Mononuclear cell (primary cell): ENCODE measurements around the gene ELFN1. TPM values are rescaled to one million over a fixed set of nuclear protein-coding genes. Genes with fewer than 3 reads are reported as not detected.

Experiments used
- H3K27me3 ChIP-seq: 2 replicates; pipeline ENCODE4 v1.6.0; 2011; ENCODE audit warnings: low read length, control low read depth; ENCODE audit not compliant: insufficient read depth
- H3K4me1 ChIP-seq: 2 replicates; pipeline ENCODE4 v1.5.1; 2011; ENCODE audit warnings: mild to moderate bottlenecking, low read length, control low read depth; ENCODE audit not compliant: insufficient read depth
- H3K4me3 ChIP-seq: 2 replicates; pipeline ENCODE4 v1.5.1; 2011; ENCODE audit warnings: mild to moderate bottlenecking, low read length, moderate library complexity
- H3K9me3 ChIP-seq: 2 replicates; pipeline ENCODE4 v1.5.1; 2011; ENCODE audit warnings: low read depth, mild to moderate bottlenecking, control low read depth, low read length
- total RNA-seq: library from RNA; depleted of rRNA; stranded (reverse); fragments of >200 nt; gene quantifications from one replicate; pipeline ENCODE4 v1.2.3, GENCODE V29; 2012

Gene ELFN1
- total RNA-seq, 1 donor, result under 0.01 TPM

DNA sequence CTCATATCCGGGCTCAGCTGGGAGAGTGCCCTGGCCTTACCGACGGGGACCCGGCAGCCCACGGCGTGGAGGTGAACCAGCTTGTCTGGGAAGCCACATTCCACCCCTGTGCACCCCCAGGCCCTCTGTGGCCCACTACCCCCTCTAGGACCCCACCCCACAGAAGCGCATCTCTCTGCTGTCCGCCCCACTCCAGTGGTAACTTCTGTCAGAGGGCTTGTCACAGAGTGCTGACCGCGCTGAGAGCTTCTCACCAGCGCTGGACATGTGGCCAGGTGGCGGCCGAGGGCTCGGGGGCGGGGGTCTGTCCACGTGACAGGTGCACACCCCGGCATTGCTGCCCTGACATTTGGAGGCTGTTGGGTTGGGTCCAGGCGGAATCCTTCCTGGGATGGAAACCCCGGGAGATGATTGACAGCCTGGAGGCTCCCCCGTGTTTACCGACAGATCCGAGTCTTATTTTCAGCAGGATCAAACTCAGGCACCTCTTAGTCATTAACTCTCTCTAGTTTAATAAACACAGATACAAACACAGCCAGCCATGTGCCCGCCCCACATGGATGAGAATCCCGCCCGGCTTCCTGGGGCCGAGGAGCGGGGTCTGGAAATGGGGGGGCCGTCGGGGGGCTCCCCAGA lies 5.1 kb downstream of the ELFN1 start:
- no peak overlapping the region for H3K4me3 ChIP-seq
- H3K27me3 ChIP-seq, result peaks cover 9% of the 10 kb centered on the region
- H3K4me1 ChIP-seq, result no peaks in the 10 kb centered on the region
- no peaks in the 10 kb centered on the region for H3K9me3 ChIP-seq

DNA sequence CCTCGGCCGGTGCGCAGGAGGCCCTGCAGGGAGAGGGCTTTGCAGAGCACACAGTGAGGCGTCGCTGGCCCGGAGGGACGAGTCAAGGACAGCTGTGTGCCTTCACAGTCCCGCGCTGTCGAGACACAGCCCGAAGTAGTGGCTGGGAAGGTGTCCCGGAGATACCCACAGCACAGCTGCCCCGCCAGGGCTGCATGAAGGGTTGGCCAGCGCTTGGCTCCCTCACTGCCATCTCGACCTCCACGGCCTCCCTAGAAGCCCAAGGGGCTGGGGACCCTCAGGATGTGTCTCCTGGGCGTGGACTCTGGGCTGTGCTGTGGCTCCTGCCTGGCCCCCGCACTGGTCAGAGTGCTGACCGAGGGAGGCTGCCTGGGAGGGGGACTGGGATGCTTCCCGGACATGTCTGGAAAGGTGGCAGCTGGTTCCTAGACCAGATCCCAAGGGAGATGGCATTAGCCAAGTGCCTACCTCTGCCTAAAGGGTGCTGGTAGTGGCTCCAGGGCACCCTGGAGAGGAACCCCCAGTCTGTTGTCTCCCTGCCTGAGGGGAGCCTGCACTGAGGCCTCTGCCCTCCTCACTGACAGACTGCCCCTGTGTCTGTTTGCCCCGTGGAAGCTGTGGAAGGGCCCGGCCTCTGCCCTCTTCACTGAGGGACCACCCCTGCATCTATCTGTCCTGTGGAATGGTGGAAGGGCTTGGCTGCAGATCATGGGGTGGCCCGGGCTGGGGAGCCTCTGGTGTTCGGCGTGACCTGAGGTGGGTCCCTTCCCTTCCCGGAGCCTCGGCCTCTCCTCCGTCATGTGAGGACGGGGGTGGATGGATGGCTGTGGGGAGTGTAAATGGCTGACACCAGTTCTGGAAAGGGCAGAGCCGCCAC lies 5.8 kb downstream of the ELFN1 start:
- Histone ChIP-seq H3K9me3 (no peaks in the 10 kb centered on the region), H3K27me3 (peaks cover 9% of the 10 kb centered on the region), H3K4me3 (no peak overlapping the region), H3K4me1 (no peaks in the 10 kb centered on the region)

DNA sequence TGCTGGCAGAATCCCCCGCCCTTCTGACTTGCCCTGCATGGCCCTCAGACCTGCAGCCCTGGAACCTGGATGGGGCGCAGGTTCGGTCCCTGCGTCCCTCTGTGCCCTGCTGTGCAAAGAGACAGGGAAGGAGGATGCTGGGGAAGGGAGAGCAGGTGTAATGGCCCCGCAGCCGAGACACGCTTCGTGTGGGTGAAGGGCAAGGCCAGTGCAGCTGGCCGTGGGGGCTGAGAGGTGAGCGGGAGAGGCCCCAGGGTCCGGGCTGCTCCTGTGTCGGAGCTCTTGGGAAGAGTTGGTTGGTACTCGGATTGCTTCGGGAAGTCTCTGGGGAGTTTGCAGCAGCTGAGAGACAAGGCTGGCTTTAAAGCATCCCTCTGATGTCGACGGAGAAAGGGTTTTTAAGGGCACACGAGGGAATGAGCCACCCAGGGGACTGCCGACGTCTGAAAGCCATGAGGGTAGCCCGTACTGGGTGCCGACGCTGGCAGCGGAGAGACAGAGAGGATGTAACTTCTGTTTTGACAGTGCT lies 6.5 kb downstream of the ELFN1 start:
- H3K27me3 ChIP-seq, result peaks cover 2% of the 10 kb centered on the region
- no peak overlapping the region for H3K4me3 ChIP-seq
- H3K4me1 ChIP-seq, result no peaks in the 10 kb centered on the region
- H3K9me3 ChIP-seq, result no peaks in the 10 kb centered on the region

- H3K4me1 ChIP-seq, result no peaks in the 10 kb centered on the region
- no peaks in the 10 kb centered on the region for H3K9me3 ChIP-seq
- H3K27me3 ChIP-seq, result no peaks in the 10 kb centered on the region
- no peak overlapping the region for H3K4me3 ChIP-seq
Observed at GRCh38 chr7:1677206-1678080, 7.4 kb downstream of the ELFN1 start.

- Histone ChIP-seq H3K4me3 (no peak overlapping the region), H3K27me3 (peaks cover 3% of the 10 kb centered on the region), H3K9me3 (no peaks in the 10 kb centered on the region), H3K4me1 (no peaks in the 10 kb centered on the region)
Observed at GRCh38 chr7:1678081-1678543, 8.0 kb downstream of the ELFN1 start.

DNA sequence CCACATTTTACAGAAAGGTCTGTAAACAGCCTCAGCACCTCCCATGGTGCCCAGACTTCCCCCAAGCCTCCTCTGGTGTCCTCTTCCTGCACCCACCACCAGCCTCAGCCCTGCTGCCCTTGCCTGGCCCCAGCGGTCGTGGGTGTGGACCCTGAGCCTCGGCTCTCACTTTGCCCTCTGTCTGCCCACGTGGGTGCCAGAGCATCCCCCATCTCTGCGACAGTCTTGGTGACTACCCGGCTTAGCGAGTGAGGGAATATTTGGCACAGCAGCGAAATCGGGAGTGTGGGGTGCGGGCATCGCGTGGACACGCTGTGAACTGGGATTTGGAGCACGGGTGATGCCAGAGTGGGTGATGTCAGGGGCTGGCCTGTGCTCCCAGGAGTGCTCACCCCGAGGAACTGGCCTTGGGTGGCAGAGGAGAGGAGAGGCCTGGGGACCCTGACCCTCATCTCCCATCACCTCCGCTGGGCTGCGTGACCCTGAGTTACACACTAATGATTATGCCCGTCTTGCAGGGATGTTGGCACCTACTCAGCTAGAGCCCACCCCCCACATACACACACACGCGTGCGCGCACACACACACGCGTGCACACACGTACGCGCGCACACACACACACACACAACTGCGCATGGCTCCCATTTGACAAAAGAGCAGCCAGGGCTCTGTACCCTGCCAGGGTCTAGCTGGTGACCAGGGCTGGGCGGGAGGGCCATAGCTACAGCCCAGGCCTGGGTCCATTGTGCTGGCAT lies 8.7 kb downstream of the ELFN1 start:
- peaks cover 3% of the 10 kb centered on the region for H3K27me3 ChIP-seq
- no peaks in the 10 kb centered on the region for H3K4me1 ChIP-seq
- no peak overlapping the region for H3K4me3 ChIP-seq
- no peaks in the 10 kb centered on the region for H3K9me3 ChIP-seq

GRCh38 chr7:1679326-1679965 lies 9.4 kb downstream of the ELFN1 start:
- Histone ChIP-seq H3K27me3 (peaks cover 3% of the 10 kb centered on the region), H3K4me1 (no peaks in the 10 kb centered on the region), H3K9me3 (peaks cover 6% of the 10 kb centered on the region), H3K4me3 (no peak overlapping the region)

DNA sequence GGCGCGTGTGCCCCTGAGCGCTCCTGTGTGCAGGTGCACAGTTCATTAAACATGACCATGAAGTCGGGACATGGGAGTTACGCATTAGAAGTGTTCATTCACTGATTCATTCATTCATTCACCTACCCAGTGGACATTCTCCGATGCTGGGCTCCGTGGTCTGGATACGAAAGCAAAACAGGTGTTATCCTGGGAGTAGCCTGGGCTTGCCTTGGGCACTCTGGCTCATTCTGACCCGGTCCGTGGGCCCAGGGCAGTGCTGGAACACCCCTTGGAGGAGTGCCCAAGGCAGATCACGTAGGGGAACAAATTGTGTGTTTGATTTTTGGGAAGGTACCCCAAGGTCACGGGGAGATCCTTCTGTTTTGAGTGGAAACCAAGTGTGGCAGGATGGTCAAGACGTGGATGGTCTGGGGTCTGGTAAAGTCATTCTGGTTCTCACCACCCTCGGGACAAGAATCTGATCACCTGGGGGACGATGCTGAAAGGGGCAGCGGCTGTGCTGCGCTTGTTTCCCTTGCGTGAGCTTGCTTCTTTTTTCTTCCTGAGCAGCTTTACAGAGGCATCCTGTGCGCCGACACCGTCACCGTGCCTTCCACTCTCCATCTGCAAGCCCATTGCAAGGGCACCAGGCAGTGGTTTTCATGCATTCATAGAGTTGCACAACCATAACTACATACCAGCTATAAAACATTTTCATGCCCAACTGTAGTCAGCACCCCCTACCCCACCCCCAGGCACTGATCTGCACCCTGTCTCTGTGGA lies 10.1 kb downstream of the ELFN1 start:
- H3K27me3 ChIP-seq, result peaks cover 7% of the 10 kb centered on the region
- H3K9me3 ChIP-seq, result peaks cover 13% of the 10 kb centered on the region
- H3K4me1 ChIP-seq, result no peaks in the 10 kb centered on the region
- H3K4me3 ChIP-seq, result no peak overlapping the region

- Histone ChIP-seq H3K9me3 (peaks cover 16% of the 10 kb centered on the region), H3K4me3 (no peak overlapping the region), H3K4me1 (no peaks in the 10 kb centered on the region), H3K27me3 (peaks cover 8% of the 10 kb centered on the region)
Observed at GRCh38 chr7:1681581-1681980, 11.5 kb downstream of the ELFN1 start.

- H3K27me3 ChIP-seq, result peaks cover 10% of the 10 kb centered on the region
- peaks cover 16% of the 10 kb centered on the region for H3K9me3 ChIP-seq
- H3K4me3 ChIP-seq, result no peak overlapping the region
- H3K4me1 ChIP-seq, result no peaks in the 10 kb centered on the region
Observed at GRCh38 chr7:1685000-1685624, 15.0 kb downstream of the ELFN1 start.

DNA sequence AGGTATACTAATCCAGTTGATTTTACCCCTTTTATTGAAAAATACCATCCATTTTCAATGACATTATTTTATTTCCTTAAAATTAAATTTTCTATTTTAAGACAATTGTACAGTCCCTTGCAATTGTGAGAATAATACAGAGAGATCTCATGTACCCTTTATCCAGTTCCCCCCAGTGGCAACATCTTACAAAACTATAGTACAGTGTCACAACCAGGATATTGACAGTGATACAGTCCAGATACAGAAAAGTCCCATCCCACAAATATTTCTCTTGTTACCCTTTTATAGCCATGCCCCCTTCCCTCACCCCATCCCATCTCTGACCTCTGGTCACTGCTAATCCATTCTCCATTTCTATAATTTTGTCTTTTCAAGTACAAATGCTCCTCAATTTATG lies 18.5 kb downstream of the ELFN1 start:
- H3K9me3 ChIP-seq, result peaks cover 16% of the 10 kb centered on the region
- H3K4me3 ChIP-seq, result no peak overlapping the region
- peaks cover 8% of the 10 kb centered on the region for H3K27me3 ChIP-seq
- no peaks in the 10 kb centered on the region for H3K4me1 ChIP-seq

DNA sequence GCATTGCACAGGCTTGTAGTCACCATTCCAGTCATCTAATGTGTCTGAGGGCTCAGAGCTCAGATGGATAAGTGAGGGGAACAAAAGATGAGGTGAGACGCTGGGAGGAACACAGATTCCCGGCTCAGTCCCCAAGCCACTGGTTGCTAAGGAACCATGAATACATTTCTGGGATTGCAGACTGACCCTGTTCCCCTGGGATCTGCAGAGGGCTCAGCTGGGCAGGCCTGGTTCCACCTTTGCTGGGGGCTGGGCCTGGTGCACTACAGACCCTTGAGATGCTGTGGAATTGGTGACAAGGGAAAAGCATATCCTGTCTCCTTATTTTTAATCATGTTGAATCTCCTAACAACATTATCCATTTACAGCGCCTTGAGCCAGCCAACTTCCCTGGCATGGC lies 19.2 kb downstream of the ELFN1 start:
- H3K4me1 ChIP-seq, result no peaks in the 10 kb centered on the region
- peaks cover 8% of the 10 kb centered on the region for H3K27me3 ChIP-seq
- H3K4me3 ChIP-seq, result no peak overlapping the region
- H3K9me3 ChIP-seq, result peaks cover 11% of the 10 kb centered on the region

DNA sequence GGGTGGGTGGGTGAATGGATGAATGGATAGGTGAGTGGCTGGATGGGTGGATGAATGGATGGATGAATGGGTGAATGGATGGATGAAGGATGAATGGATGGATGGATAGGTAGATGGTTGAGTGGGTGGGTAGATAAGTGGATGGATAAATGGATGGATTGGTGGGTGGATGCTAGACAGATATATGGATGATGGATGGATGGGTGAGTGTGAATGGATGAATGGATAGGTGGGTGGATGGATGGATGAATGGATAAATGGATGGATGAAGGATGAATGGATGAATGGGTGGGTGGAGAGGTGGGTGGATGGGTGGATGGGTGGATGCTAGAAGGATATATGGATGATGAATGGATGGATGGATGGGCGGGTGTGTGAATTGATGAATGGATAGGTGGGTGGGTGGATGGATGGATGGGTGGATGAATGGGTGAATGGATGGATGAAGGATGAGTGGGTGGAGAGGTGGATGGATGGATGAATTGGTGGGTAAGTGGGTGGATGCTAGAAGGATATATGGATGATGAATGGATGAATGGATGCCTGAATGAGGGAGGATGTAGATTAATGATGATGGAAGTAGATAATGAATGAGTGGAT lies 20.4 kb downstream of the ELFN1 start:
- Histone ChIP-seq H3K27me3 (peaks cover 2% of the 10 kb centered on the region), H3K9me3 (no peaks in the 10 kb centered on the region), H3K4me3 (no peak overlapping the region), H3K4me1 (no peaks in the 10 kb centered on the region)
